CD4-positive, alpha-beta memory T cell (primary cell): ENCODE measurements around the gene OR6A2. TPM values are rescaled to one million over a fixed set of nuclear protein-coding genes. Genes with fewer than 3 reads are reported as not detected.
"Not testable (repeated sequence)": the region's sequence is repeated elsewhere in the genome, so short reads cannot be mapped to it uniquely, and the experiment has no call there.

ENCODE experiments used
- CTCF ChIA-PET: fragments of 350-600 bp; sonication (Branson Sonifier 250); formaldehyde crosslinking; loops from one replicate; lab custom pipeline; 2021; ENCODE audit warnings: inconsistent platforms; ENCODE audit not compliant: partially characterized antibody; lab: Charles Lee
- POLR2A ChIA-PET: fragments of 350-600 bp; sonication (Branson Sonifier 250); formaldehyde crosslinking; loops from one replicate; lab custom pipeline; 2021; ENCODE audit not compliant: partially characterized antibody; lab: Charles Lee
- DNase-seq, 5 donors: peaks; one replicate each; pipeline versions ENCODE4 v3.0.0 to v3.0.0-alpha.2; 2020 to 2022; ENCODE audit warnings: mixed read lengths in 1 of 5
- H3K27ac ChIP-seq: one replicate; pipeline ENCODE4 v1.7.0; 2013; ENCODE audit warnings: low read depth, low read length
- H3K27me3 ChIP-seq: 2 replicates; pipeline ENCODE4 v1.7.0; 2013; ENCODE audit warnings: mild to moderate bottlenecking, low read length, moderate library complexity; ENCODE audit not compliant: insufficient read depth
- H3K36me3 ChIP-seq: 2 replicates; pipeline ENCODE4 v1.7.0; 2013; ENCODE audit warnings: mild to moderate bottlenecking, low read length, moderate library complexity; ENCODE audit not compliant: insufficient read depth
- H3K4me1 ChIP-seq: 2 replicates; pipeline ENCODE4 v1.7.0; 2013; ENCODE audit warnings: mild to moderate bottlenecking, low read length, moderate library complexity; ENCODE audit not compliant: insufficient read depth
- H3K4me3 ChIP-seq, 2 donors: one replicate each; pipeline ENCODE4 v1.7.0; 2013; ENCODE audit warnings: low read length in 2 of 2, mild to moderate bottlenecking in 1 of 2
- H3K9me3 ChIP-seq, 2 donors: one replicate each; pipeline ENCODE4 v1.7.0; 2013; ENCODE audit warnings: low read length in 2 of 2, control low read depth in 1 of 2; ENCODE audit not compliant: control insufficient read depth in 1 of 2
- H3K27ac Mint-ChIP-seq, 7 donors: one replicate each; pipeline ENCODE4 v1.8.0; 2020 to 2021; ENCODE audit warnings: mixed read lengths in 7 of 7, mild to moderate bottlenecking in 6 of 7, inconsistent platforms in 3 of 7, moderate library complexity in 3 of 7
- H3K27me3 Mint-ChIP-seq, 2 donors: one replicate each; pipeline ENCODE4 v1.8.0; 2020 to 2021; ENCODE audit warnings: mixed read lengths in 2 of 2
- H3K36me3 Mint-ChIP-seq, 2 donors: one replicate each; pipeline ENCODE4 v1.8.0; 2020 to 2021; ENCODE audit warnings: mixed read lengths in 2 of 2, inconsistent platforms in 1 of 2, mild to moderate bottlenecking in 1 of 2
- H3K4me1 Mint-ChIP-seq, 4 donors: one replicate each; pipeline ENCODE4 v1.8.0; 2020 to 2021; ENCODE audit warnings: mixed read lengths in 4 of 4, mild to moderate bottlenecking in 1 of 4
- H3K4me3 Mint-ChIP-seq, 8 donors: one replicate each; pipeline ENCODE4 v1.8.0; 2020 to 2021; ENCODE audit warnings: mixed read lengths in 8 of 8, mild to moderate bottlenecking in 7 of 8, moderate library complexity in 6 of 8, inconsistent platforms in 3 of 8
- H3K9me3 Mint-ChIP-seq, 8 donors: one replicate each; pipeline ENCODE4 v1.8.0; 2020 to 2021; ENCODE audit warnings: mixed read lengths in 8 of 8, mild to moderate bottlenecking in 5 of 8, inconsistent platforms in 3 of 8, moderate library complexity in 1 of 8
- intact Hi-C: fragments of 100-400 bp; cut with micrococcal nuclease; formaldehyde crosslinking; loops from one replicate; pipeline ENCODE4 v1.15.1; 2023
- polyA plus RNA-seq, 2 donors: library from polyadenylated mRNA; unstranded; fragments of 300-500 nt; fragmentation: Illumina TruSeq; gene quantifications; one replicate each; pipeline ENCODE4 v1.2.3, GENCODE V29; 2021
- total RNA-seq, 2 experiments: library from RNA; stranded (reverse); gene quantifications; one replicate each; pipeline ENCODE4 v1.2.3, GENCODE V29; 2021

Gene OR6A2
- total and polyA plus RNA-seq, 4 experiments from 2014 or later: not detected

- H3K4me1 Mint-ChIP-seq, H3K9me3 ChIP-seq, H3K36me3 Mint-ChIP-seq, H3K36me3 ChIP-seq, H3K4me3 ChIP-seq, DNase-seq, H3K27ac Mint-ChIP-seq, H3K27me3 ChIP-seq, intact Hi-C loops, H3K27me3 Mint-ChIP-seq, H3K4me1 ChIP-seq, POLR2A ChIA-PET, H3K4me3 Mint-ChIP-seq, H3K27ac ChIP-seq: not testable (repeated sequence)
- CTCF ChIA-PET: interaction anchor here (2.6 kb wide), 1 partner anchor 11 kb away, joined by 8 read pairs; no protein-coding TSS in a partner anchor
- peaks cover 5 to 18% (median 13%) of the 10 kb centered on the region in 8 donors for H3K9me3 Mint-ChIP-seq
These were observed 1.6 kb upstream of the OR6A2 start for GRCh38 chr11:6801075-6801474.

DNA sequence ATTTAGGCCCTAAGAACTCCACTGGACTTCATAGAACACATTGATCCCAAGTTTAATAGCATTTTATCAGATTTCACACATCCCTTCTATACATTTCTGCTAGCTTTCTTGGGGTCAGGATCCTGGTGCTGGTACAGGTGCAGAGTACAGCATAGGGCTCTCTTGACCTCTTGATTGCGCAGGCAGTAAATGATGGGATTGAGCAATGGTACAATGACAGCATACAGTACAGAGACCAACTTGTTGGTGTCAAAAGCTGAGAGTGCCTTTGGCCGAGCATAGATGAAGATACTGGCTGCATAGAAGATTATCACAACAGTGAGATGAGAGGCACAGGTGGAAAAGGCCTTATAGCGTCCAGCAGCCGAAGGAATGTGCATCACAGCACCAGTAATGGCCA is 4.8 kb downstream of the OR6A2 start:
- H3K9me3 Mint-ChIP-seq: peaks cover 0 to under 1% (median 0%) of the 10 kb centered on the region in 8 donors
- H3K36me3 Mint-ChIP-seq: no peaks in the 10 kb centered on the region
- Histone ChIP-seq H3K4me1 (no peaks in the 10 kb centered on the region), H3K36me3 (no peaks in the 10 kb centered on the region), H3K4me3 (no peak overlapping the region), H3K9me3 (no peaks in the 10 kb centered on the region), H3K27ac (no peak overlapping the region), H3K27me3 (no peaks in the 10 kb centered on the region)
- H3K27ac Mint-ChIP-seq: no peak overlapping the region
- intact Hi-C loops: no loop called here
- ChIA-PET CTCF (interaction anchor here (2.8 kb wide), 1 partner anchor 17 kb away, joined by 10 read pairs; no protein-coding TSS in a partner anchor), POLR2A (no interaction called here)
- H3K27me3 Mint-ChIP-seq: no peaks in the 10 kb centered on the region
- DNase-seq: no peak
- H3K4me1 Mint-ChIP-seq: no peaks in the 10 kb centered on the region
- H3K4me3 Mint-ChIP-seq: no peak overlapping the region

- intact Hi-C loops: no loop called here
- Mint-ChIP-seq H3K27me3 (peaks cover 5 to 14% of the 10 kb centered on the region in 2 donors), H3K9me3 (peaks cover 0 to 2% (median 0%) of the 10 kb centered on the region in 8 donors), H3K4me1 (no peaks in the 10 kb centered on the region), H3K27ac (no peak overlapping the region), H3K36me3 (no peaks in the 10 kb centered on the region), H3K4me3 (no peak overlapping the region)
- H3K27me3 ChIP-seq: no peaks in the 10 kb centered on the region
- H3K4me3 ChIP-seq: no peak overlapping the region
- CTCF ChIA-PET: interaction anchor here (1.5 kb wide), 1 partner anchor 22 kb away, joined by 7 read pairs; no protein-coding TSS in a partner anchor
- POLR2A ChIA-PET: no interaction called here
- H3K4me1 ChIP-seq: no peaks in the 10 kb centered on the region
- H3K27ac ChIP-seq: no peak overlapping the region
- H3K36me3 ChIP-seq: no peaks in the 10 kb centered on the region
- no peaks in the 10 kb centered on the region for H3K9me3 ChIP-seq
- DNase-seq: no peak
These were observed 8.9 kb downstream of the OR6A2 start for GRCh38 chr11:6790546-6790945.

GRCh38 chr11:6782720-6783119 is 16.8 kb downstream of the OR6A2 start, which contains the start of gene OR2AG1:
Gene OR2AG1 (plus strand): TSS chr11:6783020. CDS start chr11:6785038, 2,018 bp downstream.
- H3K36me3 Mint-ChIP-seq: no peaks in the 10 kb centered on the region
- peaks cover 4% of the 10 kb centered on the region for H3K27me3 ChIP-seq
- no peak within 1 kb of the TSS for H3K4me3 Mint-ChIP-seq
- H3K4me1 ChIP-seq: no peaks in the 10 kb centered on the region
- no peak within 1 kb of the TSS for H3K4me3 ChIP-seq
- peaks cover 0 to 4% (median 0%) of the 10 kb centered on the region in 8 donors for H3K9me3 Mint-ChIP-seq
- ChIA-PET CTCF (no interaction called here), POLR2A (no interaction called here)
- intact Hi-C loops: no loop called here
- H3K9me3 ChIP-seq: no peaks in the 10 kb centered on the region
- no peak within 1 kb of the TSS for H3K27ac Mint-ChIP-seq
- H3K4me1 Mint-ChIP-seq: no peaks in the 10 kb centered on the region
- no peak for DNase-seq
- H3K27ac ChIP-seq: no peak within 1 kb of the TSS
- no peaks in the 10 kb centered on the region for H3K36me3 ChIP-seq
- H3K27me3 Mint-ChIP-seq: peaks cover 14 to 21% of the 10 kb centered on the region in 2 donors

DNA sequence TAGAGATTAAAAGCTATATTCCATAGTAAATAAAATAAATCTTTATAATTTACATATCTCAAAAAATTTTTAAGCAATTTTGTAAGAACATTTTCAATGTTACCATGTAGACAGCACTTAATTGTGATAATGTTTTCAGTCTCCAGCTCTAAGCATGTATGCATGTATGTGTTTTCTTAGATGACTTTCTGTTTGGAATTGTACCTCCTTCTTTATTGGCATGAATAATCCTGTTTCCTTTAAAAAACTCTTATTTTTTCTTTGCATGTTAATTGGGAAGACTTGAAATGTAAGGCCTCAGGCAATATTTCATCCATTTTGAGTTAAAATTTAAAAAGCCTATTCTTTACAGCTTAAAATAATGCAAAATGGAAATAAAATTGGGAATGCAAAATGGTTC is 18.7 kb downstream of the OR6A2 start:
- no peak overlapping the region for H3K4me3 Mint-ChIP-seq
- H3K36me3 ChIP-seq: no peaks in the 10 kb centered on the region
- peaks cover 0 to 4% (median 0%) of the 10 kb centered on the region in 8 donors for H3K9me3 Mint-ChIP-seq
- H3K36me3 Mint-ChIP-seq: no peaks in the 10 kb centered on the region
- H3K9me3 ChIP-seq: no peaks in the 10 kb centered on the region
- ChIA-PET CTCF (no interaction called here), POLR2A (no interaction called here)
- H3K27ac Mint-ChIP-seq: no peak overlapping the region
- no peak overlapping the region for H3K4me3 ChIP-seq
- peaks cover 4% of the 10 kb centered on the region for H3K27me3 ChIP-seq
- H3K27ac ChIP-seq: no peak overlapping the region
- intact Hi-C loops: no loop called here
- DNase-seq: no peak
- peaks cover 14 to 16% of the 10 kb centered on the region in 2 donors for H3K27me3 Mint-ChIP-seq
- H3K4me1 Mint-ChIP-seq: no peaks in the 10 kb centered on the region
- H3K4me1 ChIP-seq: no peaks in the 10 kb centered on the region

DNA sequence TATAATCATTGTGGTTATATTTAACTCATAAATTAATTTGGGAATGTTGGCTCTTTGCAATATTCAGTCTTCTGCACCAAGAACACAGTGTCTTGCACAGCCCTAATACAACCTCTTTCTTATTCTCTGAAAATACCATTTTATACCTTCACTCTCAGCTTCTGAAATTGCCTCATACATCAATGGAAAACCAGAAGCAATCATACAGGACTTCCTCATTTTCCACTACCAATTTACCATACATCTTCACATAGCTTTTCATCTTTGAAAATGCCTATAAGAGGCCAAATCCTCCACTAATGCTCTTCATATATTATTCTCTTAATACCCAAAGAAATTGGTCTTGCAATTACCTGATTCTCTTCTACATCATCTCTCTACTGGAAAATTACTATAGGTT is 21.0 kb downstream of the OR6A2 start:
- Mint-ChIP-seq H3K27ac (no peak overlapping the region), H3K27me3 (peaks cover 10 to 15% of the 10 kb centered on the region in 2 donors), H3K4me1 (no peaks in the 10 kb centered on the region), H3K36me3 (no peaks in the 10 kb centered on the region), H3K9me3 (peaks cover 0 to 2% (median 0%) of the 10 kb centered on the region in 8 donors), H3K4me3 (no peak overlapping the region)
- Histone ChIP-seq H3K9me3 (no peaks in the 10 kb centered on the region), H3K4me3 (no peak overlapping the region), H3K4me1 (no peaks in the 10 kb centered on the region), H3K36me3 (no peaks in the 10 kb centered on the region), H3K27ac (no peak overlapping the region), H3K27me3 (peaks cover 4% of the 10 kb centered on the region)
- POLR2A ChIA-PET: no interaction called here
- CTCF ChIA-PET: interaction anchor here (0.8 to 1.0 kb wide), 2 partner anchors 22 to 23 kb away, joined by 3 read pairs; no protein-coding TSS in a partner anchor
- intact Hi-C loops: no loop called here
- DNase-seq: no peak

DNA sequence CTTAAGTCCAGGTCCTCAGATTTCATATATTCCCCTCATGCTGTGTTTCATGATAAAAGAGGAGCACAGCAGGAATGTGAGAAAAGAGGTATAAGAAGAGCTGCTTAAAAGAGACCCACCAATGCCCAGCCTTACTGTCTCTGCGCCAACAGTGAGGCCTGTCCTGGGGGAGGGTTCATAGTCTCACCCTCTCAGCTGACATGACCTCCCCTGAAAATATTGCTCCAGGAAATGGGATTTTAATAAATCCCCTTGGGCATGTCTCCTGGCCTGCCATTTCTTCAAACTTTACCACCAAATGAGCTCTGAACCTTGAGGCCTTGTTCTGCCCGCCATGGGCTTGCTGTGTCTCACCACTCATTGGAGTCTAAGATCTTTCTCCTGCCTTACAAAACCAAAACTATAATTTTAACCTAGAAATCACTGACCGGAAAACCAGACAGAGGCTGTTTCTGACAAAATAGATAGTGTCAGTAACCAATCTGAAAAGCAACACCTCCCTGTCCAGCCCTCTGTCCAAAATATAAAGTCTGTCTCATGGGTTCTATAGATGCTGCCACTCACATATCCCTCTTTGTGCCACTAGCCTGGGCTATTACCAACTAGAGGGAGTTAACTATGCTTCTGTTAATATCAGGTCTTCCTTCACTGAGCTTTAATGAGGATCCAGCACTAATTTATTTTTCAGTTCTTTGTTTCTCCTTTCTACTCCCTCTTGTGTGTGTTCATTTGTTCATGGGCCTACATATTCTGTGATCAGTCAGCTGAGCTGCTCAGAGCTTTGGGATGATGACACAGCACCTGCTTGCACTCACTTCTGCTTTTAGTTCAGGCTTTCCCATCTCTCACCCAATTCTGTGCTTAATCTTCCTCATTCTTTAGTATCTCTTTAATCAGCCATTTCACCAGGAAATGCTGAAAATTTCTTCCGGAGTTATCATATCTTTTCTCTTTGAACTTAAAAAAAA is 27.3 kb downstream of the OR6A2 start, which contains the start of gene OR2AG2:
TSS of gene OR2AG2 (minus strand) at position 51 of the 968 bp plus-strand sequence. CDS start 3,019 bp downstream, outside the sequence.
- Histone ChIP-seq H3K4me1 (no peaks in the 10 kb centered on the region), H3K27ac (no peak within 1 kb of the TSS), H3K4me3 (no peak within 1 kb of the TSS), H3K36me3 (no peaks in the 10 kb centered on the region), H3K9me3 (no peaks in the 10 kb centered on the region), H3K27me3 (no peaks in the 10 kb centered on the region)
- peaks cover 0 to 5% of the 10 kb centered on the region in 2 donors for H3K27me3 Mint-ChIP-seq
- ChIA-PET CTCF (no interaction called here), POLR2A (no interaction called here)
- H3K9me3 Mint-ChIP-seq: no peaks in the 10 kb centered on the region
- intact Hi-C loops: no loop called here
- H3K27ac Mint-ChIP-seq: peak within 1 kb of the TSS in 2 of 7 donors; percentile 31 to 73
- H3K4me1 Mint-ChIP-seq: no peaks in the 10 kb centered on the region
- DNase-seq: no peak
- H3K4me3 Mint-ChIP-seq: no peak within 1 kb of the TSS
- no peaks in the 10 kb centered on the region for H3K36me3 Mint-ChIP-seq
